Activated gamma-delta T cell treated with anti-CD3 and anti-CD28 coated beads, Interleukin-2, amount 50 U/mL, for 16 hours (primary cell): ENCODE measurements around the gene PNMA8B.

Source experiments
- DNase-seq: peaks from one replicate; pipeline ENCODE4 v3.0.0-alpha.2; 2020; ENCODE audit warnings: low read depth

PNMA8B gene

GRCh38 chr19:46487178-46487801, 8.4 kb downstream of the PNMA8B start:
- no peak for DNase-seq

GRCh38 chr19:46486358-46486757, 9.3 kb downstream of the PNMA8B start:
- no peak for DNase-seq

GRCh38 chr19:46484656-46485055, 11.0 kb downstream of the PNMA8B start:
- no peak for DNase-seq

GRCh38 chr19:46482631-46483030, 13.0 kb downstream of the PNMA8B start:
- no peak for DNase-seq

GRCh38 chr19:46481947-46482346, 13.7 kb downstream of the PNMA8B start:
- no peak for DNase-seq

- DNase-seq: no peak
These were observed 14.3 kb downstream of the PNMA8B start for GRCh38 chr19:46481223-46481848.

GRCh38 chr19:46480415-46480814, 15.3 kb downstream of the PNMA8B start:
- no peak for DNase-seq

GRCh38 chr19:46478356-46478986, 17.2 kb downstream of the PNMA8B start:
- no peak for DNase-seq

GRCh38 chr19:46475986-46476385, 19.7 kb downstream of the PNMA8B start:
- DNase-seq: no peak

- no peak for DNase-seq
These were observed 21.5 kb downstream of the PNMA8B start for GRCh38 chr19:46474211-46474610.

- DNase-seq: no peak
These were observed 23.1 kb downstream of the PNMA8B start for GRCh38 chr19:46472592-46472991.

GRCh38 chr19:46471811-46472543, 23.7 kb downstream of the PNMA8B start:
- DNase-seq: no peak

GRCh38 chr19:46471116-46471733, 24.4 kb downstream of the PNMA8B start, which contains the start of gene PNMA8A:
Gene PNMA8A (minus strand): TSS chr19:46471563. CDS start chr19:46471035, 528 bp downstream.
- DNase-seq: no peak

- DNase-seq: no peak
These were observed 25.3 kb downstream of the PNMA8B start for GRCh38 chr19:46470376-46470775.

GRCh38 chr19:46469541-46470185, 26.0 kb downstream of the PNMA8B start:
- no peak for DNase-seq

GRCh38 chr19:46466536-46467196, 29.0 kb downstream of the PNMA8B start:
- no peak for DNase-seq

GRCh38 chr19:46463516-46463915, 32.2 kb downstream of the PNMA8B start:
- no peak for DNase-seq

- no peak for DNase-seq
These were observed 34.1 kb downstream of the PNMA8B start for GRCh38 chr19:46461537-46461936.

- DNase-seq: no peak
These were observed 34.7 kb downstream of the PNMA8B start for GRCh38 chr19:46460981-46461380.

GRCh38 chr19:46460055-46460454, 35.6 kb downstream of the PNMA8B start:
- no peak for DNase-seq

GRCh38 chr19:46456930-46457329, 38.7 kb downstream of the PNMA8B start:
- no peak for DNase-seq
